GM18508 (cell line): ENCODE measurements around the gene TMEM108.
"Not testable (repeated sequence)": the region's sequence is repeated elsewhere in the genome, so short reads cannot be mapped to it uniquely, and the experiment has no call there.

Experiments
- ATAC-seq: cut with Tn5 transposase; IDR thresholded peaks from one replicate; pipeline ENCODE4 v1.9.1; 2021; ENCODE audit warnings: moderate number of reproducible peaks; ENCODE audit not compliant: insufficient read depth, unreplicated experiment

The TMEM108 gene

DNA sequence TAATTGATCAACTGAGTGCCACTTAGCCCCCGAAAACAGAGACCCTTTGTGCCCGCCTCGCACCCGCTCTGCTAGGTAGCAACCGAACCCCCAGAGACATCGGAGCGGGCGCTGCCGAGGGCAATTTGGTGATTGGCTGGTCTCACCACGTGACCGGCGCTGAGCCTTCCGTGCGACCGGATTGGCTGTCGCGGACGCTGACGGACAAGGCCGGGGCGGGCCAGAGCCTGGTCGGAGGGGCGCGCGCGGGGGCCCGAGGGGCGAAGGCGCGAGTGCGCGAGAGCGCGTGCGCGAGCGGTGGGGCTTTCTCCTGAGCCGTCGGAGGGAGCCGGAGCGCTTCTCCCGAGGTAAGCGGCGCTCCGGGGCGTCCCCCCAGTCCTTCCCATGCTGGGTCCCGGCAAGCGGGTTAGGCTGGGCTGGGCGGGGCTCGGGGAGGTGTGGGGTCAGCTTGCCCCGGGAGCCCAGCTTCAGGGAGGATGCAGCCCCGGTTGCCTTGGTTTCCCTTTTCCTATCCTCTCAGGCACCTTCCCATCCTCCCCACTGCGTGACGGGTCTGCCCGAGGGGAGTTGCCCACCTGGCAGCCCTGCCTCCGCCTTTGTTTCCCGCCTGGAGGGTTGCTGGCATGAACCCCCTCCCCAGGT is at the start of gene TMEM108:
TMEM108 (plus strand) TSS at position 303 of the 642 bp plus-strand sequence.
- ATAC-seq, result no peak

DNA sequence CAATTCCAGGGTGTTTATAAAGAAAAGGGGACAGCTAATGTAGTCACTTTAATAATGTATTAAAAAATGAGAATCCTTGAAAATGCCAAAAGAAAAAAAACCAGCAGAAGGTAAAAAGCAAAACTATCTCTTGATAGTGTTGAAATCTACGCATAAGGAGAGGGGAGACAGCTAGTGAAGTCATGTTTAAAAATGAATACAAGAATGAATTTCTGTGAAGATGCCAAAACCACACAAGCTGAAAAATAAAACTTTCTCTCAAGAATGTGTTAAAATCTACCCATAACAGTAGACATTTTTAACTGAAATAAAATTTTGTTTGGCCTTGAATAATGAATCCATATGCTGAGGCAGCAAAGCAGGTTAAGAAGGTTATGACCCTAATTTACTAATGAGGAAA is 42.2 kb upstream of the TMEM108 start:
- ATAC-seq, result no peak

DNA sequence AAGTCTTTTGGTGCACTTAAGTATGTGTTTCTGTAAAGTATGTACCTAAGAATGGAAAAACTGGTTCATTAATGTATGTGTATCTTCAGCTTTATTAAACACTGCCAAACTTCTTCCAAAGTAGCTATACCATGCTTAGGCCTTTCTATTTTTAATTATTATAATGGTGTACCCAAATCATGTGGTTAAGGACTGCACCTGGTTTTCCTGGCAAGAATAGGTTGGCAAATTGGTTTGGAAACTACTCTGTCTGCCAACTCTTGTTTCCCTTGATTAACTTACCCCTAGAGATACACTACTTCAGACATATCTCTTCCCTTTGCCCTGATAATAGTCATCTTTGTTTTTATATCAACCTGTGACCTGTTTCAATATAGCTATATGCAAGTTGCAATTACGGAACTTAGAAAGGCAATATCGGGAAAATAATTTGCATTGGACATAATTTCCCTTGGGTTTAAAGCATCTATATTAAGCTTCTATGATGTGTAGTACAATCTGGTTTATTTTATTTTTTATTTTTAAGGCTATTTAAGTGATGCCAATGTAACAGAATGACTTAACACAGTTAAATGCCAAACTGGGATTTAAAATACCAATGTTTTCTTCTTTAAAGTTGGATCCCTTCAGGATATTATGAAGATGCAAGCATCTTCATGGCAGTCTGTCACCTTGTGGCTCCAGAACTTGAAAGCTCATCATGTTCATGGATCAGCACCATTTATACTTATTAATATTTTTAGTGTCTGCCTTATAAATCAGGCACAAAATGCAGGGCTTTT is 40.6 kb upstream of the TMEM108 start:
- no peak for ATAC-seq

DNA sequence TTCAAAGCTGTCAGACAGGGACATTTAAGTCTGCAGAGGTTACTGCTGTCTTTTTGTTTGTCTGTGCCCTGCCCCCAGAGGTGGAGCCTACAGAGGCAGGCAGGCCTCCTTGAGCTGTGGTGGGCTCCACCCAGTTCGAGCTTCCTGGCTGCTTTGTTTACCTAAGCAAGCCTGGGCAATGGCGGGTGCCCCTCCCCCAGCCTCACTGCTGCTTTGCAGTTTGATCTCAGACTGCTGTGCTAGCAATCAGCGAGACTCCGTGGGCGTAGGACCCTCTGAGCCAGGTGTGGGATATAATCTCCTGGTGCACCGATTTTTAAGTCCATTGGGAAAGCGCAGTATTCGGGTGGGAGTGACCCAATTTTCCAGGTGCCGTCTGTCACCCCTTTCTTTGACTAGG is 33.2 kb upstream of the TMEM108 start:
- ATAC-seq, result not testable (repeated sequence)

DNA sequence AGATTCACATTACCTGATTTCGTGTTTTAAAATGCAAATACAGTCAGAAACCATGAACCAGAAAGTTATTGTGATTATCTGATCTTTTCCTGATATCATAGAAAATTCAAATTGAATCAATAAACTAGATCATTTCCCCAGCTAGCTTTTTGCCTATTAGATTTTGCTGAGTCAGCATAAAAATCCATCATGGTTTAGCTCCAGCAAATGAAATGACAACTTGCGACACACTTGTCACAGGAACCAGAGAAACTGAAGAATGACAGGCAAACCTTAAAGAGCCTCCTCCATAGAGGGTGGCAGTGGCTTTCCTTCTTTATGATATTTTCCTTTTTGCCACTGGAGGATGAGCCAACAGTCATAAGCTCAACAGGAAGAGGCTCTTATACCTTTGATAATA is 30.6 kb upstream of the TMEM108 start:
- no peak for ATAC-seq

DNA sequence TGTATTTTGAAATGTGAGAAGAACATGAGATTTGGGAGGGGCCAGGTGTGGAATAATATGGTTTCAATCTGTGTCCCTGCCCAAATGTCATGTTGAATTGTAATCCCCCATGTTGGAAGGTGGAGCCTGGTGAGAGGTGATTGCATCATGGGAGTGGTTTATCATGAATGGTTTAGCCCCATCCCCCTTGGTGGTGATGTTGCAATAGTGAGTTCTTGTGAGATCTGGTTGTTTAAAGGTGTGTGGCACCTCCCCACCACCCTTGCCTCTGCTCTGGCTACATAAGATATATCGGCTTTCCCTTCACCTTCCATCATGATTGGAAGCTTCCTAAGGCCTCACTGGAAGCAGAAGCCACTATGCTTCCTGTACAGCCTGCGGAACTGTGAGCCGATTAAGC is 23.9 kb upstream of the TMEM108 start:
- no peak for ATAC-seq

DNA sequence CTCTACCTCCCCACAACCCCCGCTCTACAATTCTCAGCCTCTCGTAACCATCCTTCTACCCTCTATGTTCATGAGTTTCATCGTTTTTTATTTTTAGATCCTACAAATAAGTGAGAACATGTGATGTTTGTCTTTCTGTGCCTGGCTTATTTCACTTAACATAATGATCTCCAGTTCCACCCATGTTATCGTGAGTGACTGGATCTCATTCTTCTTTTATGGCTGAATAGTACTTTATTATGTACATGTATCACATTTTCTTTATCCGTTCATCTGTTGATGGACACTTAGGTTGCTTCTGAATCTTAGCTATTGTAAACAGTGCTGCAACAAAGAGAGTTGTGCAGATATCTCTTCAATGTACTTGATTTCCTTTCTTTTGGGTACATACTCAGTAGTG is 22.6 kb upstream of the TMEM108 start:
- not testable (repeated sequence) for ATAC-seq

DNA sequence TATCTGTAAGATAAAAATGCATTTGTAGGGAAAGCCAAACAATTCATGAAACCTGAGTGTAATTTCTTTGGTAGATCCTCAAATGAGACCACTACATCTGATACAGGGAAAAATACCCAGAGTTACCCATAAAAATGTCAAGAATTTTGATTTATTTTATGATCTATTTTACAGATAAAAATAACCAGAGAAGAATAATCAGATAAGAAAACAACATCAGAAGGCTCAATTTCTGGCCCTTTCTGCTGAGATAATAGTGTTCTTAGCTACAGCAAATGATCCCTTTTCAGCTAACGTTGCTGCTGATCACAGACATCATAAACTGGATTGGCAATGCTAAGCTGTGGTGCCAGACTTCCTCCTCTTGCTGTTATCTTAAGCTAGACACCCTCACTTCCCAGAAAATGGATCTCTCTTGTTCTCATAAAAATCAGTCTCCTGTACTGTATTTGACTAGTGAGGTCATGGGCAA is 21.3 kb upstream of the TMEM108 start:
- ATAC-seq, result no peak

DNA sequence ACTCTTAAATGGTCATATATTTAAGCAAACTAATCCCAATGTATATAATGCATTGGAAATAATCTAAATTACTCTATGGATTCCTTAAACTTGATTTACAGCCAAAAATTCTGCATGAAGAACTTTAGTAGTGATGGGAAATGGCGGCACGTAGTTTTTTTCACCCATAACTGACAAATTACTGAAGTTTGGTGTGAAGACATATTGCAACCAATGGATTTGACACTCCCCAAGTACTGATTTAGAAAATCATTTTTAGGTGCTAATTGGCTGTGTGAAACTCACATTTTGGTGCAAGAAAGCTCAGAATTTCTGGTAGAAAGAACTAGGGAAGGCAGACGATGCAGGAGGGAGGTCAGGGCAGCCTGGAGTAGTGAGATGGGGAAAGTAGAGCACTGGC is 19.3 kb upstream of the TMEM108 start:
- ATAC-seq, result no peak

DNA sequence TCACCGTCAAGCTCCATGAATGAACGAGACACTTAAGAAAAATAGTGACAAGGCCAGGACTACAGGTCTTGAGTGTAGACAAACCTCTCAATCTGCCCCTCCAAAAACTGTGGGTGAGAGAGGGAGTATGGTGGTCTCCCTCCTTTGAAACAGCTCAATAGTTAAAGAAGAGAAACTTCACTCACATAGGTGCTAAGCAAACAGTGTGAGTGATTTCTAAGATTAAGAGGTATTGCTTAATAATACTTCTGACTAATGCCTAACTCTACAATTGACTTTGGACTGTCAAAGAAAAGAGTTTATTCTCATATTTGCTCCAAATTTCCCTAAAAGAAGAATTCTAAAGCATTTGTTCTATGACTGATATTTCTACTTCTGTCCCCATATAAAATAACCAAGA is 17.0 kb upstream of the TMEM108 start:
- no peak for ATAC-seq

DNA sequence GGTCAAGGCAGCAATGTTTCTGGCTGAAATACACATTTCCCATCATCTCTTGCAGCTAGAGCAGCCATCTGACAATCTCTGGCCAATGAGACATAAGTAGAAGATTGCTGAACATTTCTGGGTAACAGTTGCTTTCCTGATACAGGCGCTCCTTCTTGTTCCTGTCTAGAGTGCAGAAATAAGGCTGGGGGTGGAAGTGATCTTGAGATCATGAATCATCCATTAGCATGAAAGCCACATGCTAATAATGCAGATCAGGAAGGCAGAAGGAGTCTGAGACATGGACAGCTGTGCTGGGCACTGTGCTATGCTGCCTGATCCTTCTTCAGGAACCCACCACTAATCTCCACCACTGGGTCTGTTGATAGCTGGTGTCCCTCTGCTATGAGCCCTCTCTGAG is 14.8 kb upstream of the TMEM108 start:
- ATAC-seq, result no peak

DNA sequence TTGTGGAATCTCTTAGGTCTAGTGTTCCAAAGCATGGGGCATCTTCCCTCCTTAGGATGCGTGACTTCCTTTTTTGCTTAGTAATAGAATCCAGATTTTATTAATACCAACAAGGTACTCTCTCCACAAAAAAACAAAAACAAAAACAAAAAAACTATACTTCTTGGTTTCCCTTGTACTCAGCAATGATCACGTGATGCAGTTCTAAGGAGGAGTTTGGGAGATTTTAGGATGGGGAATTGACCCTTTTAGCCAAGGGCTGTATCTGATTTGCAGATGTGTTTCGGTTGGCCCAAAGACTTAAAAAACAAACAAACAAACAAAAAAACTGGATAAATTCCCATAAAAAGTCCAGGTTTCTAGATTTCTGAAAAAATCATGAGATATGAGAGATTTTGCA is 12.6 kb upstream of the TMEM108 start:
- ATAC-seq, result no peak

DNA sequence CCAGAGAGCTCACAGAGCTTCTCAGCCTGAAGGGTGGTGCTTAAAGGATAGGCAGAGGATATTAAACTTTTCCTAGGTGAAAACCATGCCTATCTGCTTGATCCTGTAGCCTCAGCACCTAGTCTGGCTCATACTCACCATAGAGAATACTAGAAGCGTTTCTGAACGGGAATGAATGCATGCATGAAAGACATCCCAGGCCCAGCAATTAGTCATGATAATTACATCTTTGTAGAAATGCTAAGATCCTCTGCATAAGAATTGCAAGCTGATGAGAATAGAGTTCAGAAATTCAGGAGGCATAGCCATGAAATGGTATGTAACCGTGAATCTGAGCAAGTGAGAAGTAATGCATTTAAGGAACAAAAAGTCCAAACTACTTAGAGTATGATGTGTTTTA is 5.9 kb upstream of the TMEM108 start:
- ATAC-seq, result no peak

DNA sequence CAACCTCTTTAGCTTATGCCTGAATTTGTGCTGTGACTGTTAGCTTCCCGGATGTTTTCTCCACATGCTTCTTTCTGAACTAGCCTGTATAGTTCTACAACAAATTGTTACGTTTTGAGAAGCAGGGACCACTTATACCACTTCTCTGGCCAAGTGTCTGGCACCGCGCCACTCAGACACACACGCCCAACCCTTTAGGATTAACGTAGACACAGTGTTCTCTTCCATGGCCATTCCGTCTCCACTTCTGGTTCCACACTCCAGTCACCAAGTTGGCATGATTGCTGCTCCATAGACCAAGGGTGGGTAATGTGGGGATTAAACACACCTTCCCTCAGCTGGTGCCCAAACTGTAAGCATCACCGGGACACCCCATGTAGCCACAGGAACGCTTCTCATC is 755 bp upstream of the TMEM108 start:
- no peak for ATAC-seq

DNA sequence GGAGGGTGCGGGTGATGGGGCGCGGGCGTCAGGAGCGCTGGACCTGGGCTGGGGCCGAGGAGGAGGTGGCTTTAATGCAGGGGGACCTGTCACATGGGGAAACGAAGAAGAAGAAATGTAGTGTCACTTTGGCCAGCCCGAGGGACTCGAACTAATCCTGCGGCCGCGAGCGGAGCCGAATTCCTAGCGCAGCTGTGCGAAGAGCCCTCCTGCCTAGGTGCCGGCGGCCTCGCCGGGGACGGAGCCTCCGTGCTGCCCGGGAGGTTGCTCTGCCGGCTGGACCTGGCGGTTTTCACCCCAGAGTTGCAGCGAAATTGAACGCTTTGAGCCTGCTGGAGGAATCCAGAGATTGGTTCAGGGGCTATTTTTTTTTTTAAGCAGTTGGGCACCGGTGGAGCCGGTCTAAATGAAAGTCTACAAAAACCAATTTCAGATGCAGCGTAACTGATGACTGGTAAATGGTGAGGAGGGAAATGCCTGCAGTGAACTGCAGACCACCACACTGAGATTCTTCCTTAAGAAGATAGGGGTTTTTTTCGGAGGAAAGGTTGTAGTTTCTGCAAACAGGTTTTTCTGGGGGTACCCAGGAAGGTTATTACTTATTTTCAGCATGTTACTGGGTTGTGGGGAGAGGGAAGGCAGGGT is 662 bp downstream of the TMEM108 start:
- no peak for ATAC-seq

DNA sequence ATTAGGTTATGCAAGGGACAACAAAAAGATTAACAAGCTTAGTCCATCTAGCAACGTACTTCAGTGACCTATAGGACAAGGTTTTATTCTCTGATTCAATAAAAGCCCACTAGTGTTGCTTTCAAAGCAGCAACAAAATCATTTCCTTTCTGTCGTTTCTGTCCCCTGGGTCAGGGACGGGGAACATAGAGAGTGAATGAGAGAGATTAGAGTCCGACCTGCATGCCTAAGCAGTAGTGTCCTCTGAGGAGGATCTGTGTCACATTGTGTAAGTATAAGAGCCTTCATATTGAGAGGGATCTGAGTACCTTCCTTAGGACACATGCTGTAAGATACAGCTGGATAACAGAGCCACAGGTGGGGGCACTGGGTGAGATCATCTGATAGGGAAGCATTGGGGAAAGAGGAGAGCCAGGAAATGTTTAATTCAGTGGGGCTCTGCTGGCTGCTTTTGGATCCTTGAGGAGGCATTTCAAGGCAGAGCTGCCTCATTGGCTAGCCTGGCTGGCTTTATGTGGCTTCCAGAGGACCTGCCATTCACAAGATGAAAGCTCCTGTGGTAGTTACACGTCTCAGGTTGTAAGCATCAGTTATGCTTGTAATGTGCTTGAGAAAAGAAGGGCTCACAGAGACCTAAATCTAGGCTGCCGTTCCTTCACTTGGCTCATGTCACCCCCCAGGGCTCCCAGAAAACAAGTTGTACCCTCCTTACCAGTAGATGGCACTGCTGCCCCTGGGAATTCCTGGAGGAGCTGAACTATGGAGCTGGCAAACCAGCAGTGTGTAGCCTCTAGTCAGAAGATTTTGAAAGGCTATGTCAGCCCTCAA is 2.7 kb downstream of the TMEM108 start:
- ATAC-seq, result no peak

DNA sequence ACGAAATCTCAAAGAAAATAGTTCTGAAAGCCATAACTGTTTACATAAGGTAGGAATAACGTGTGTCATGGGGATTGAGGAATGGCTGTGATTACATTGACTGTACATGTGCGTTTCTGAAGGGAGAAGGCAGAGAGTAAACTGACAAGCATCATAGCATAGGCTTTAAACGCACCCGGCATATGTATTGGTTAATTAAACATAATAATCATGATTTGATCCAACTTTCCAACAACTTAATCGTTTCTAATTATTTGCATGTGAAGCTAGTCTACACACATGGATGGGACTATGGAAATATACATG is 3.3 kb downstream of the TMEM108 start:
- no peak for ATAC-seq

DNA sequence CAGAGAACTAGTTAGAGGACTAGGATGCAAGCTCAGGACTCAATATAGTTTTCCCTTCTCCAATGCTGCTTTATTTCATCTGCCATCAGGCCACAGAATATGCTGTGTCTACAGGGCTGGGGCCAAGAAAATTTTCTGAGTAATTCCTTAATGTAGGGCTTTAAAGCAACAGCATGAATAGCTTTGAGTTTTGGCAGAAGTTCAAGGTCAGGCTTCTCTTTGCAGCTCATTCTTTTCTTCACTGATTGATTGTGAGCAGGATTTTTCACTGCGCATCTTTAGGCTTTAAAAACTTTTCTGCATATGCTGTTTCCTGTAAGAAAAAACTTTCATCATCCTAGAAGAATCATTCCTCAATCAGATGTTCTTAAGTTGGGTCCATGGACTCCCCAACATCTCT is 4.6 kb downstream of the TMEM108 start:
- ATAC-seq, result no peak

DNA sequence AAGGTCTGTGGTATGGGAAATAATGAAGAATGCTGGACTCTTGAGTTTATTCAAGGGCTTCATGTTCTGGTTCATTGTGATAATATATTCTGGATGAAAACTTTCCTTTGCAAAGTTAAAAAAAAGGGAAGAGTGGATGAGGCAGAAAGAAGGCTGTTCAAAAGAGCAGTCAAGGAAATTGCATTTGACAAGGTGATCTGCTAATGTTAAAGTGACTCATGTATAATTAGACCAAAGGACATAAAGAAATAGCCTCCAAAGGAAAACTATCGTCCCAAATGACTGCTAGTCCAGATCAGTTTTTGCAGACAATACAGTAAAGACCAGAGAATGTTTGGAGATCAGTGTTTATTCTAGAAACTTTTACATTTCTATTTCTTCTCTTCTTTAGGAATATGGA is 9.8 kb downstream of the TMEM108 start:
- ATAC-seq, result no peak

DNA sequence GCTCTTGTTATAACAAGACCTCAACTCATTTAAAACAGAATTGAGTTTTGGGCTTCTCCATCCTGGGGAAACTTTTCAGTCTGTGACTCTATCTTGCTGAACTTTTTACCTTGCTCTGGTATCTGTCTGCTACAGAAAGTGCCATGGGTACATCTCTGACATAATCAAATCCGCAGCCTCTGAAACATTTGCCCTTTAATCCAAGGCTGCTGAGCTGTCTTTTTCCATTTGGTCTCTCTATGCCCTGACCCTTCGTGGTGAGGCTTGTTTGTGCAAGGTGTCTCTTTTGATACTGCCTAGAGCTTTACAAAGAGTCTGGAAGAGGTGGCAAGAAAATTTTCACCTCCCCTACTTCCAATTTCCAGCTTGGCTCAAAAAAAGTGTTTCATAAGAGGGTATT is 11.3 kb downstream of the TMEM108 start:
- no peak for ATAC-seq

DNA sequence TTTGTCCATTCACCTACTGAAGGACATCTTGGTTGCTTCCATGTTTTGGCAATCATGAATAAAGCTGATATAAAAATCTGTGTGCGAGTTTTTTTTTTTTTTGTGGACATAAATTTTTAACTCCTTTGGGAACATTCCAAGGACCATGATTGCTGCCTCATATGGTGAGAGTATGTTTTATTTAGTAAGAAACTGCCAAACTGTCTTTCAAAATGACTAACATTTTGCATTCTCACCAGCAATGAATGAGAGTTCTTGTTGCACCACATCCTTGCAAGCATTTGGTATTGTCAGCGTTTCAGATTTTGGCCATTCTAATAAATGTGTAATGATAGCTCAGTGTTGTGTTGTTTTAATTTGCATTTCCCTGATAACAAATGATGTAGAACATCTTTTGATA is 12.7 kb downstream of the TMEM108 start:
- ATAC-seq, result no peak
